ENCODE measurements around the gene SPAST.
"Not testable (repeated sequence)": the region's sequence is repeated elsewhere in the genome, so short reads cannot be mapped to it uniquely, and the experiment has no call there.

SPAST gene

GRCh38 chr2:32063310-32064020 is at the start of gene SPAST:
TSS of gene SPAST (plus strand) at chr2:32063556. CDS start at chr2:32063832, 276 bp downstream.
- H3K4me3 ChIP-seq (ENCODE audit: low read depth, low read length), result peak within 1 kb of the TSS; percentile 72
- peak; percentile 88 for DNase-seq (ENCODE audit: low read depth)

- DNase-seq (ENCODE audit: low read depth); H3K4me3 ChIP-seq (ENCODE audit: low read depth, low read length): not testable (repeated sequence)
Measured at GRCh38 chr2:32018789-32019482, 44.4 kb upstream of the SPAST start.

- DNase-seq (ENCODE audit: low read depth), result not testable (repeated sequence)
Measured at GRCh38 chr2:32034198-32034887, 29.0 kb upstream of the SPAST start.

GRCh38 chr2:32039447-32040219 is 23.7 kb upstream of the SPAST start, which contains the start of gene DPY30:
TSS of gene DPY30 (minus strand) at chr2:32039805. CDS start at chr2:32039456, 349 bp downstream.
- peak; percentile 71 for DNase-seq (ENCODE audit: low read depth)
- H3K4me3 ChIP-seq (ENCODE audit: low read depth, low read length), result peak within 1 kb of the TSS; percentile 78

More at GRCh38 chr2:32034198-32034887, 29.0 kb upstream of the SPAST start:
- H3K4me3 ChIP-seq (ENCODE audit: low read depth, low read length), result not testable (repeated sequence)

GRCh38 chr2:32043561-32043960 is 19.8 kb upstream of the SPAST start:
- no peak for DNase-seq (ENCODE audit: low read depth)
- H3K4me3 ChIP-seq (ENCODE audit: low read depth, low read length), result no peak overlapping the region

GRCh38 chr2:32051836-32052439 is 11.4 kb upstream of the SPAST start:
- no peak overlapping the region for H3K4me3 ChIP-seq (ENCODE audit: low read depth, low read length)
- no peak for DNase-seq (ENCODE audit: low read depth)

- not testable (repeated sequence) for DNase-seq (ENCODE audit: low read depth); H3K4me3 ChIP-seq (ENCODE audit: low read depth, low read length)
Measured at GRCh38 chr2:32054583-32054982, 8.8 kb upstream of the SPAST start.

- DNase-seq (ENCODE audit: low read depth), result no peak
- no peak overlapping the region for H3K4me3 ChIP-seq (ENCODE audit: low read depth, low read length)
Measured at GRCh38 chr2:32058130-32058529, 5.2 kb upstream of the SPAST start.

GRCh38 chr2:32060266-32060665 is 3.1 kb upstream of the SPAST start:
- no peak overlapping the region for H3K4me3 ChIP-seq (ENCODE audit: low read depth, low read length)
- DNase-seq (ENCODE audit: low read depth), result no peak

- H3K4me3 ChIP-seq (ENCODE audit: low read depth, low read length), result no peak overlapping the region
- no peak for DNase-seq (ENCODE audit: low read depth)
Measured at GRCh38 chr2:32061430-32061829, 1.9 kb upstream of the SPAST start.

GRCh38 chr2:32061973-32062861 is 1.1 kb upstream of the SPAST start:
- DNase-seq (ENCODE audit: low read depth), result peak; percentile 38
- H3K4me3 ChIP-seq (ENCODE audit: low read depth, low read length), result peak overlapping the region; percentile 72

- peak overlapping the region; percentile 72 for H3K4me3 ChIP-seq (ENCODE audit: low read depth, low read length)
- DNase-seq (ENCODE audit: low read depth), result no peak
Measured at GRCh38 chr2:32064021-32064601, 755 bp downstream of the SPAST start.

- DNase-seq (ENCODE audit: low read depth), result no peak
- peak overlapping the region; percentile 72 for H3K4me3 ChIP-seq (ENCODE audit: low read depth, low read length)
Measured at GRCh38 chr2:32064713-32065112, 1.4 kb downstream of the SPAST start.

- no peak overlapping the region for H3K4me3 ChIP-seq (ENCODE audit: low read depth, low read length)
- no peak for DNase-seq (ENCODE audit: low read depth)
Measured at GRCh38 chr2:32067549-32067948, 4.2 kb downstream of the SPAST start.

GRCh38 chr2:32074134-32074506 is 10.8 kb downstream of the SPAST start:
- DNase-seq (ENCODE audit: low read depth), result no peak
- H3K4me3 ChIP-seq (ENCODE audit: low read depth, low read length), result no peak overlapping the region

GRCh38 chr2:32095671-32096070 is 32.3 kb downstream of the SPAST start:
- no peak overlapping the region for H3K4me3 ChIP-seq (ENCODE audit: low read depth, low read length)
- no peak for DNase-seq (ENCODE audit: low read depth)

- H3K4me3 ChIP-seq (ENCODE audit: low read depth, low read length), result no peak overlapping the region
- no peak for DNase-seq (ENCODE audit: low read depth)
Measured at GRCh38 chr2:32108111-32108510, 44.8 kb downstream of the SPAST start.

- H3K4me3 ChIP-seq (ENCODE audit: low read depth, low read length), result no peak overlapping the region
- no peak for DNase-seq (ENCODE audit: low read depth)
Measured at GRCh38 chr2:32118055-32118454, 54.7 kb downstream of the SPAST start.

Measured in skeletal muscle cell (primary cell).